ENCODE measurements around the gene LRP1B.

GRCh38 chr2:141967503-141967902, 163.3 kb downstream of the LRP1B start:
- TF ChIP-seq CTCF (IDR thresholded peaks at IDR 0.05; ENCODE audit: low read depth, low read length, missing input control), result no peak
- no peak for TF ChIP-seq MAX (IDR thresholded peaks at IDR 0.05)
- TF ChIP-seq RAD21 (IDR thresholded peaks at IDR 0.05), result no peak
- no peak for TF ChIP-seq JUND (IDR thresholded peaks at IDR 0.05)
- TF ChIP-seq TAF1 (conservative IDR thresholded peaks at IDR 0.05), result no peak
- no peak for TF ChIP-seq RXRA (IDR thresholded peaks at IDR 0.05)
- no peak for TF ChIP-seq GABPA (IDR thresholded peaks at IDR 0.05 in 1 of 2, conservative IDR thresholded peaks at IDR 0.05 in 1 of 2)
- TF ChIP-seq ATF3 (IDR thresholded peaks at IDR 0.05), result no peak
- no peak for TF ChIP-seq SP1 (IDR thresholded peaks at IDR 0.05)
- TF ChIP-seq ZBTB33 (IDR thresholded peaks at IDR 0.05), result no peak
